H9 (cell line): ENCODE measurements around the gene SH2D3C. TPM values are rescaled to one million over a fixed set of nuclear protein-coding genes. Genes with fewer than 3 reads are reported as not detected.

Experiments
- DNase-seq: peaks from one replicate; pipeline ENCODE4 v3.0.0-alpha.2; 2017
- H2AFZ ChIP-seq: one replicate; pipeline ENCODE4 v1.6.1; 2013; ENCODE audit warnings: mild to moderate bottlenecking, low read length, control low read depth, moderate library complexity
- H2AK5ac ChIP-seq: 2 replicates; pipeline ENCODE4 v1.6.1; 2013; ENCODE audit warnings: low read length, control low read depth, mixed read lengths; ENCODE audit not compliant: insufficient read length
- H2BK120ac ChIP-seq: one replicate; pipeline ENCODE4 v1.6.1; 2013; ENCODE audit warnings: low read depth, mild to moderate bottlenecking, low read length, control low read depth, inconsistent platforms; ENCODE audit not compliant: poor library complexity, severe bottlenecking
- H2BK12ac ChIP-seq: 2 replicates; pipeline ENCODE4 v1.6.1; 2013; ENCODE audit warnings: low read length, control low read depth, mixed read lengths, low read depth; ENCODE audit not compliant: insufficient read length
- H2BK15ac ChIP-seq: 2 replicates; pipeline ENCODE4 v1.6.1; 2013; ENCODE audit warnings: low read depth, low read length, control low read depth
- H2BK20ac ChIP-seq: one replicate; pipeline ENCODE4 v1.6.1; 2013; ENCODE audit warnings: low read depth, mild to moderate bottlenecking, low read length, control low read depth, inconsistent platforms; ENCODE audit not compliant: poor library complexity, severe bottlenecking
- H2BK5ac ChIP-seq: 2 replicates; pipeline ENCODE4 v1.6.1; 2013; ENCODE audit warnings: low read length, control low read depth, mixed read lengths; ENCODE audit not compliant: insufficient read length
- H3K14ac ChIP-seq: 2 replicates; pipeline ENCODE4 v1.6.1; 2013; ENCODE audit warnings: low read length, control low read depth; ENCODE audit not compliant: insufficient read depth
- H3K18ac ChIP-seq: 2 replicates; pipeline ENCODE4 v1.6.1; 2013; ENCODE audit warnings: low read depth, mild to moderate bottlenecking, mixed read lengths, low read length, control low read depth; ENCODE audit not compliant: insufficient read length
- H3K23ac ChIP-seq: 2 replicates; pipeline ENCODE4 v1.6.1; 2013; ENCODE audit warnings: low read length, control low read depth, mixed read lengths, low read depth; ENCODE audit not compliant: insufficient read length
- H3K23me2 ChIP-seq: 2 replicates; pipeline ENCODE4 v1.6.1; 2013; ENCODE audit warnings: low read depth, mild to moderate bottlenecking, mixed read lengths, low read length, control low read depth; ENCODE audit not compliant: insufficient read length, poor library complexity, severe bottlenecking
- H3K27ac ChIP-seq: 2 replicates; pipeline ENCODE4 v1.5.1; 2013; ENCODE audit warnings: low read length, control low read depth, mixed read lengths, low read depth; ENCODE audit not compliant: insufficient read length
- H3K27me3 ChIP-seq: 2 replicates; pipeline ENCODE4 v1.6.1; 2013; ENCODE audit warnings: low read length, control low read depth, inconsistent platforms; ENCODE audit not compliant: insufficient read depth
- H3K4ac ChIP-seq: 2 replicates; pipeline ENCODE4 v1.6.1; 2013; ENCODE audit warnings: low read depth, mild to moderate bottlenecking, control low read depth, inconsistent platforms, low read length, moderate library complexity
- H3K4me1 ChIP-seq: 2 replicates; pipeline ENCODE4 v1.6.1; 2013; ENCODE audit warnings: low read length, control low read depth, inconsistent platforms; ENCODE audit not compliant: insufficient read depth
- H3K4me2 ChIP-seq: 2 replicates; pipeline ENCODE4 v1.6.1; 2013; ENCODE audit warnings: low read length, control low read depth, mixed read lengths; ENCODE audit not compliant: insufficient read length, insufficient read depth
- H3K56ac ChIP-seq: 2 replicates; pipeline ENCODE4 v1.6.1; 2013; ENCODE audit warnings: low read depth, mild to moderate bottlenecking, mixed read lengths, low read length, control low read depth; ENCODE audit not compliant: insufficient read length
- H3K79me1 ChIP-seq: 2 replicates; pipeline ENCODE4 v1.6.1; 2013; ENCODE audit warnings: low read depth, mild to moderate bottlenecking, moderate library complexity, low read length, control low read depth, inconsistent platforms; ENCODE audit not compliant: insufficient read depth, poor library complexity, severe bottlenecking
- H3K79me2 ChIP-seq: 2 replicates; pipeline ENCODE4 v1.6.1; 2013; ENCODE audit warnings: low read length, control low read depth, inconsistent platforms; ENCODE audit not compliant: insufficient read depth
- H3K9ac ChIP-seq: 2 replicates; pipeline ENCODE4 v1.6.1; 2013; ENCODE audit warnings: low read length, control low read depth, mixed read lengths; ENCODE audit not compliant: insufficient read length; ENCODE audit errors: extremely low read depth
- H3K9me3 ChIP-seq: one replicate; pipeline ENCODE4 v1.6.1; 2013; ENCODE audit warnings: low read depth, low read length, inconsistent platforms; ENCODE audit not compliant: control insufficient read depth
- H3T11ph ChIP-seq: one replicate; pipeline ENCODE4 v1.6.1; 2013; ENCODE audit warnings: mild to moderate bottlenecking, low read length, control low read depth, inconsistent platforms
- H4K20me1 ChIP-seq: one replicate; pipeline ENCODE4 v1.6.1; 2013; ENCODE audit not compliant: control insufficient read depth, insufficient read length, insufficient read depth
- H4K5ac ChIP-seq: 2 replicates; pipeline ENCODE4 v1.6.1; 2013; ENCODE audit warnings: low read depth, mild to moderate bottlenecking, mixed read lengths, low read length, control low read depth; ENCODE audit not compliant: insufficient read length
- H4K8ac ChIP-seq: replicated peaks from 2 replicates; pipeline ENCODE4 v1.6.1; 2013; ENCODE audit warnings: low read length, control low read depth, mixed read lengths, low read depth; ENCODE audit not compliant: insufficient read length
- H4K91ac ChIP-seq: 2 replicates; pipeline ENCODE4 v1.6.1; 2013; ENCODE audit warnings: low read depth, mild to moderate bottlenecking, moderate library complexity, mixed read lengths, low read length, control low read depth; ENCODE audit not compliant: insufficient read length
- H3K27ac Mint-ChIP-seq, 3 experiments: 2 replicates in 2 of 3; 3 replicates in 1 of 3; pipeline ENCODE4 v1.8.0; 2020 to 2021; ENCODE audit warnings: mixed read lengths in 3 of 3, mild to moderate bottlenecking in 1 of 3, moderate library complexity in 1 of 3
- H3K27me3 Mint-ChIP-seq: 2 replicates; pipeline ENCODE4 v1.8.0; 2021; ENCODE audit warnings: low read depth, mild to moderate bottlenecking, moderate library complexity, mixed read lengths
- H3K36me3 Mint-ChIP-seq, 3 experiments: 2 replicates in 2 of 3; 3 replicates in 1 of 3; pipeline ENCODE4 v1.8.0; 2020 to 2021; ENCODE audit warnings: low read depth in 3 of 3, mixed read lengths in 3 of 3; ENCODE audit not compliant: insufficient read depth in 1 of 3
- H3K4me1 Mint-ChIP-seq, 2 experiments: 2 replicates each; pipeline ENCODE4 v1.8.0; 2020; ENCODE audit warnings: mixed read lengths in 2 of 2
- H3K4me3 Mint-ChIP-seq, 2 experiments: 2 replicates in 1 of 2; 3 replicates in 1 of 2; pipeline ENCODE4 v1.8.0; 2020 to 2021; ENCODE audit warnings: mild to moderate bottlenecking in 2 of 2, mixed read lengths in 2 of 2, moderate library complexity in 1 of 2
- H3K9me3 Mint-ChIP-seq, 2 experiments: 2 replicates in 1 of 2; 3 replicates in 1 of 2; pipeline ENCODE4 v1.8.0; 2020; ENCODE audit warnings: mild to moderate bottlenecking in 2 of 2, mixed read lengths in 2 of 2, moderate library complexity in 1 of 2
- WGBS: extraction: QIAGEN DNeasy Blood & Tissue Kit; methylation state at CpG from one replicate; pipeline ENCODE4 v1.1.7; 2013; ENCODE audit warnings: missing lambda C conversion rate, low lambda C conversion rate, mixed read lengths; ENCODE audit not compliant: insufficient read length; ENCODE audit errors: extremely low coverage; 5-methylcytosine and 5-hydroxymethylcytosine counted together
- total RNA-seq: library from RNA; stranded (reverse); gene quantifications from 2 replicates; pipeline ENCODE4 v1.2.1, GENCODE V29; 2021
- TF ChIP-seq, protein P1 (sequence below): fragments of 200-600 bp; sonication (generic); conservative IDR thresholded peaks from 3 replicates; pipeline ENCODE4 v1.8.0; 2021; ENCODE audit warnings: antibody characterized with exemption, mild to moderate bottlenecking

Gene SH2D3C
- total RNA-seq, 1 experiment from 2014 or later = 1.7 TPM

DNA sequence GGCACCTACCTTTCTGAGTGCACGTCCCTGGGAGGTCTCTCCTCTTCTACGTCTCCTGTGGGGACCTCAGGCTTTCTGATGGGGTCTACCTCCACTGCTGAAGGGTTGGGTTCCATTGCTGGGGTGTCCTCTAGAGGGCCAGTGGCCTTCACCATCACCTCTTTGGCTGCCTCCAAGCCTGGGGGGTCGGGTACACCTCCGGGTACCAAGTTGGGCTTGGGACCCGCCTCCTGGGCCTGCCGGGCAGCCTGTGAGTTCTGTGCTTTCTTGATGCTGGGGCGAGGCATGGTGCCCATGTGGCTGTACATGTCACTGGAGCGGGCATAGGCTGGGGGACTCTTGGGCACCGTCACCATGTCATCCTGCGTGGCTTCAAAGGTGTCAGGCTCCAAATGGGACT lies 4.5 kb downstream of the SH2D3C start:
- peak overlapping the region in 1 of 2 experiments; percentile 24; a peak in 2 of 5 replicates for H3K4me3 Mint-ChIP-seq
- Histone ChIP-seq H3T11ph (no peak overlapping the region), H2BK5ac (no peak overlapping the region), H4K20me1 (no peaks in the 10 kb centered on the region), H3K79me1 (no peaks in the 10 kb centered on the region), H3K56ac (no peak overlapping the region), H4K8ac (no peak overlapping the region), H3K18ac (no peak overlapping the region), H3K4ac (no peak overlapping the region), H3K14ac (no peak overlapping the region), H3K27ac (no peak overlapping the region), H2AFZ (no peak overlapping the region), H3K27me3 (no peaks in the 10 kb centered on the region; the same call in 1 of the 2 replicates), H2BK15ac (no peak overlapping the region), H2BK12ac (no peak overlapping the region), H3K4me1 (peaks cover 8% of the 10 kb centered on the region), H3K9ac (no peak overlapping the region), H4K91ac (no peak overlapping the region), H3K79me2 (no peaks in the 10 kb centered on the region), H3K9me3 (no peaks in the 10 kb centered on the region), H3K23me2 (peaks cover 8% of the 10 kb centered on the region), H2BK20ac (no peak overlapping the region), H2AK5ac (no peak overlapping the region), H3K23ac (no peak overlapping the region), H4K5ac (no peak overlapping the region), H2BK120ac (no peak overlapping the region), H3K4me2 (no peak overlapping the region)
- peak overlapping the region in 1 of 3 experiments; percentile 46; a peak in 1 of 7 replicates for H3K27ac Mint-ChIP-seq
- TF ChIP-seq, protein P1, sequence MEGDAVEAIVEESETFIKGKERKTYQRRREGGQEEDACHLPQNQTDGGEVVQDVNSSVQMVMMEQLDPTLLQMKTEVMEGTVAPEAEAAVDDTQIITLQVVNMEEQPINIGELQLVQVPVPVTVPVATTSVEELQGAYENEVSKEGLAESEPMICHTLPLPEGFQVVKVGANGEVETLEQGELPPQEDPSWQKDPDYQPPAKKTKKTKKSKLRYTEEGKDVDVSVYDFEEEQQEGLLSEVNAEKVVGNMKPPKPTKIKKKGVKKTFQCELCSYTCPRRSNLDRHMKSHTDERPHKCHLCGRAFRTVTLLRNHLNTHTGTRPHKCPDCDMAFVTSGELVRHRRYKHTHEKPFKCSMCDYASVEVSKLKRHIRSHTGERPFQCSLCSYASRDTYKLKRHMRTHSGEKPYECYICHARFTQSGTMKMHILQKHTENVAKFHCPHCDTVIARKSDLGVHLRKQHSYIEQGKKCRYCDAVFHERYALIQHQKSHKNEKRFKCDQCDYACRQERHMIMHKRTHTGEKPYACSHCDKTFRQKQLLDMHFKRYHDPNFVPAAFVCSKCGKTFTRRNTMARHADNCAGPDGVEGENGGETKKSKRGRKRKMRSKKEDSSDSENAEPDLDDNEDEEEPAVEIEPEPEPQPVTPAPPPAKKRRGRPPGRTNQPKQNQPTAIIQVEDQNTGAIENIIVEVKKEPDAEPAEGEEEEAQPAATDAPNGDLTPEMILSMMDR = no peak
- DNase-seq = no peak
- no peaks in the 10 kb centered on the region for H3K9me3 Mint-ChIP-seq
- no peaks in the 10 kb centered on the region for H3K36me3 Mint-ChIP-seq
- H3K27me3 Mint-ChIP-seq = peaks cover 6% of the 10 kb centered on the region
- H3K4me1 Mint-ChIP-seq = peaks cover 25 to 38% of the 10 kb centered on the region in 2 experiments
- no CpG with 5 or more reads among the region's 10 CpGs for WGBS
